Activated CD8-positive, alpha-beta memory T cell treated with anti-CD3 and anti-CD28 coated beads, Interleukin-2, amount 50 U/mL, for 1 hour (primary cell): ENCODE results near the gene OR5V1.
"Not testable (repeated sequence)": the region's sequence is repeated elsewhere in the genome, so short reads cannot be mapped to it uniquely, and the experiment has no call there.

Experiments
- DNase-seq: peaks from one replicate; pipeline ENCODE4 v3.0.0-alpha.2; 2020; ENCODE audit errors: extremely low read depth

OR5V1 gene

GRCh38 chr6:29368765-29369164 lies at the start of gene OR5V1:
TSS of gene OR5V1 (minus strand) at chr6:29368865. CDS start at chr6:29356195, 12,670 bp downstream.
- no peak for DNase-seq

GRCh38 chr6:29414588-29414987 lies 45.9 kb upstream of the OR5V1 start, which contains the start of gene OR12D1:
TSS of gene OR12D1 (plus strand) at chr6:29414928.
- no peak for DNase-seq

- DNase-seq: no peak
Observed at GRCh38 chr6:29403801-29404200, 35.1 kb upstream of the OR5V1 start.

GRCh38 chr6:29399525-29399924 lies 30.9 kb upstream of the OR5V1 start:
- no peak for DNase-seq

GRCh38 chr6:29395331-29395730 lies 26.7 kb upstream of the OR5V1 start, which contains the start of gene OR12D2:
TSS of gene OR12D2 (plus strand) at chr6:29395631. CDS start at chr6:29396700, 1,069 bp downstream.
- no peak for DNase-seq

- no peak for DNase-seq
Observed at GRCh38 chr6:29388533-29388932, 19.9 kb upstream of the OR5V1 start.

- no peak for DNase-seq
Observed at GRCh38 chr6:29376003-29376402, 7.3 kb upstream of the OR5V1 start.

GRCh38 chr6:29375191-29375590 lies 6.5 kb upstream of the OR5V1 start, which contains the start of gene OR12D3:
TSS of gene OR12D3 (minus strand) at chr6:29375291. CDS start at chr6:29375287, 4 bp downstream.
- DNase-seq: no peak

- DNase-seq: no peak
Observed at GRCh38 chr6:29355603-29356002, 13.1 kb downstream of the OR5V1 start.

GRCh38 chr6:29354980-29355379 lies 13.7 kb downstream of the OR5V1 start:
- no peak for DNase-seq

GRCh38 chr6:29349348-29349747 lies 19.3 kb downstream of the OR5V1 start:
- DNase-seq: not testable (repeated sequence)

- DNase-seq: no peak
Observed at GRCh38 chr6:29345380-29345779, 23.3 kb downstream of the OR5V1 start.

- DNase-seq: no peak
Observed at GRCh38 chr6:29336269-29336668, 32.4 kb downstream of the OR5V1 start.

GRCh38 chr6:29332676-29333075 lies 36.0 kb downstream of the OR5V1 start:
- no peak for DNase-seq

GRCh38 chr6:29325777-29326176 lies 42.9 kb downstream of the OR5V1 start:
- no peak for DNase-seq

- not testable (repeated sequence) for DNase-seq
Observed at GRCh38 chr6:29323332-29323731, 45.3 kb downstream of the OR5V1 start.

- DNase-seq: no peak
Observed at GRCh38 chr6:29319931-29320330, 48.7 kb downstream of the OR5V1 start.
